Measurements from ENCODE around the gene TAF6. TPM values are rescaled to one million over a fixed set of nuclear protein-coding genes. Genes with fewer than 3 reads are reported as not detected.

TAF6 gene
- total and polyA plus RNA-seq, 9 of the 15 experiments (the other 6 are each of a cell fraction or from before 2014, with no cell fraction given): 0.78 to 78.7 (median 21.3) TPM

- TF ChIP-seq NR2C2 (CRISPR knock-in tag; IDR thresholded peaks at IDR 0.05): 0 out of 2 replicates have a peak, but pooled peaks have one; percentile 14
- no peak; the same call in 1 of the 2 replicates for TF ChIP-seq NR2C2 (tag; IDR thresholded peaks at IDR 0.05)
- TF ChIP-seq GABPB1 (CRISPR knock-in tag; IDR thresholded peaks at IDR 0.05): peak; percentile 65
- TF ChIP-seq ETS1 (conservative IDR thresholded peaks at IDR 0.05; ENCODE audit: control insufficient read depth, low read depth, low read length): 0 out of 2 replicates have a peak, but pooled peaks have one; percentile 11
- no peak for TF ChIP-seq HINFP (tag; conservative IDR thresholded peaks at IDR 0.05; ENCODE audit: low read depth)
- no peak; the same call in 1 of the 2 replicates for TF ChIP-seq CREB1 (IDR thresholded peaks at IDR 0.05)
- TF ChIP-seq CREB1 (CRISPR knock-in tag; IDR thresholded peaks at IDR 0.05): peak; percentile 41
- no peak for TF ChIP-seq ZNF518B (CRISPR knock-in tag; IDR thresholded peaks at IDR 0.05)
- TF ChIP-seq CREM (IDR thresholded peaks at IDR 0.05; ENCODE audit: low read depth): peak; percentile 80
- no peak for TF ChIP-seq NFE2 (IDR thresholded peaks at IDR 0.05; ENCODE audit: low read depth)
- TF ChIP-seq FOXM1 (IDR thresholded peaks at IDR 0.05; ENCODE audit: low read depth): 0 out of 2 replicates have a peak, but pooled peaks have one; percentile 35
- TF ChIP-seq FOXM1 (CRISPR knock-in tag; IDR thresholded peaks at IDR 0.05; ENCODE audit: low read depth): peak; percentile 70
- no peak for TF ChIP-seq ETV6 (IDR thresholded peaks at IDR 0.05; ENCODE audit: borderline replicate concordance in 1 of 2, low read depth in 2 of 2, low read length in 1 of 2)
- TF ChIP-seq ETV6 (CRISPR knock-in tag; IDR thresholded peaks at IDR 0.05; ENCODE audit: borderline replicate concordance): no peak
- peak; percentile 38 to 46; a peak in 2 of 4 replicates for TF ChIP-seq NRF1 (conservative IDR thresholded peaks at IDR 0.05 in 1 of 2, IDR thresholded peaks at IDR 0.05 in 1 of 2)
- peak; percentile 79 for TF ChIP-seq TAF1 (IDR thresholded peaks at IDR 0.05; ENCODE audit: control insufficient read depth, extremely low read depth, insufficient read depth, low read length, severe bottlenecking)
- TF ChIP-seq NCOR1 (IDR thresholded peaks at IDR 0.05): 0 out of 2 replicates have a peak, but pooled peaks have one; percentile 51
- 0 out of 2 replicates have a peak, but pooled peaks have one; percentile 2 for TF ChIP-seq ZBED1 (IDR thresholded peaks at IDR 0.05)
- TF ChIP-seq CREB3 (tag; conservative IDR thresholded peaks at IDR 0.05; ENCODE audit: low read depth): no peak
- peak; percentile 95 for TF ChIP-seq EP400 (IDR thresholded peaks at IDR 0.05)
Measured at GRCh38 chr7:100126931-100127865, 8.0 kb upstream of the TAF6 start, which contains the start of gene MBLAC1 (continued).

Data from K562 (cell line).